Transverse colon (tissue), 4 donors: ENCODE measurements around the gene RASGRP1. TPM values are rescaled to one million over a fixed set of nuclear protein-coding genes. Genes with fewer than 3 reads are reported as not detected.

Experiments
- DNase-seq: peaks from one replicate; pipeline ENCODE4 v3.0.0-alpha.2; 2019
- H3K27ac ChIP-seq, 4 donors: fragments of 200-600 bp; sonication (generic); 2 replicates each; pipeline ENCODE4 v1.5.1; 2016 to 2018; ENCODE audit warnings: inconsistent platforms in 4 of 4
- H3K27me3 ChIP-seq: fragments of 200-600 bp; sonication (generic); 2 replicates; pipeline ENCODE4 v1.5.1; 2017; ENCODE audit warnings: inconsistent platforms
- H3K36me3 ChIP-seq, 4 donors: fragments of 200-600 bp; sonication (generic); 2 replicates each; pipeline ENCODE4 v1.5.1; 2017 to 2019; ENCODE audit warnings: inconsistent platforms in 4 of 4
- H3K4me1 ChIP-seq, 4 donors: fragments of 200-600 bp; sonication (generic); 2 replicates each; pipeline ENCODE4 v1.5.1; 2017 to 2020; ENCODE audit warnings: inconsistent platforms in 4 of 4
- H3K4me3 ChIP-seq, 4 donors: fragments of 200-600 bp; sonication (generic); 1 replicate in 1 of 4; 2 replicates in 3 of 4; pipeline versions ENCODE4 v1.5.1 to v1.6.1; 2017 to 2019; ENCODE audit warnings: inconsistent platforms in 4 of 4
- H3K9me3 ChIP-seq, 2 donors: fragments of 200-600 bp; sonication (generic); 2 replicates each; pipeline ENCODE4 v1.5.1; 2017 to 2019; ENCODE audit warnings: inconsistent platforms in 2 of 2
- EP300 ChIP-seq: sonication (generic); formaldehyde crosslinking; IDR thresholded peaks from one replicate; pipeline ENCODE4 v1.6.1; 2017; ENCODE audit warnings: antibody characterized with exemption, low read depth
- POLR2A ChIP-seq: fragments of 450-650 bp; IDR thresholded peaks from one replicate; pipeline ENCODE4 v1.6.1; 2016; ENCODE audit warnings: antibody characterized with exemption, mild to moderate bottlenecking, moderate library complexity
- POLR2AphosphoS5 ChIP-seq, 3 donors: sonication (generic); formaldehyde crosslinking; IDR thresholded peaks; one replicate each; pipeline ENCODE4 v1.6.1; 2016; ENCODE audit warnings: antibody characterized with exemption in 3 of 3
- WGBS, 2 donors: methylation state at CpG; one replicate each; pipeline ENCODE4 v1.1.5; 2018; ENCODE audit warnings: low coverage in 1 of 2; 5-methylcytosine and 5-hydroxymethylcytosine counted together
- in situ Hi-C, 4 donors: fragments of 200-750 bp; cut with MboI; loops; one replicate each; pipeline versions ENCODE4 v1.15.0 to v1.15.1; 2017; ENCODE audit warnings: low sequenced_read_pairs in 3 of 4, low pct_ligation_motif_present in 1 of 4, low pct_unique_long_range_greater_than_20kb in 1 of 4
- intact Hi-C: fragments of 100-400 bp; cut with DNase I; formaldehyde crosslinking; loops from one replicate; pipeline ENCODE4 v1.15.1; 2023; ENCODE audit warnings: low total_unique reads
- total RNA-seq, 4 donors: library from RNA; depleted of rRNA; stranded (reverse); fragments of >200 nt; gene quantifications; one replicate each; pipeline ENCODE4 v1.1.0, GENCODE V29; 2016
- TF ChIP-seq, protein P1 (sequence below), 5 experiments: fragments of 200-600 bp in 3 of 5; fragments of 450-650 bp in 2 of 5; sonication (generic) in 3 of 5; IDR thresholded peaks; 1 replicate in 2 of 5; 2 replicates in 3 of 5; pipeline ENCODE4 v1.5.1; 2016 to 2017; ENCODE audit warnings: antibody characterized with exemption in 5 of 5, inconsistent platforms in 3 of 5, mild to moderate bottlenecking in 2 of 5, moderate library complexity in 1 of 5

RASGRP1 gene
- total RNA-seq, 4 donors from 2014 or later, result 0.40 to 10.8 (median 2.3) TPM

DNA sequence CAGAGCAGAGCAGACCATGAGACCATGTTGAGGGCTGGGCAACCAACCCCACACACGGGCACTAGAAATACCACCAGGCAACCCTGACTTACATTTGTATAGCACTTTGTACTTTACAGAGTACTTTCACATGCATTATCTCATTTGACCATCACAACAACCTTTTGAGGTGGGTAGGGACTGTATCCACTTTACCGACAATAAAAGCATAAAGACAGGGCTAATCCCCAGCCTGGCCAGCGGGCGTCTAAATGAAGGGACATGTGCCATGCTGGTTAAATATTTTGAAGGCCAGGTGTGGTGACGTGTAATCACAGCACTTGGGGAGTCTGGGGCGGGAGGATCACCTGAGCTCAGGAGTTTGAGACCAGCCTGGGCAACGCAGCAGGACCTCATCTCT is 23.6 kb downstream of the RASGRP1 start:
- no peak overlapping the region for H3K27ac ChIP-seq
- H3K4me3 ChIP-seq, result no peak overlapping the region
- in situ Hi-C loops, result no loop called here
- WGBS, 2 donors, result 58% methylated on average over 7 of the region's 7 CpGs; no CpG with 5 or more reads in 1 of the 2 donors
- no peaks in the 10 kb centered on the region for H3K27me3 ChIP-seq
- H3K9me3 ChIP-seq, result no peaks in the 10 kb centered on the region
- no peaks in the 10 kb centered on the region for H3K36me3 ChIP-seq
- H3K4me1 ChIP-seq, result no peaks in the 10 kb centered on the region
- DNase-seq, result no peak
- TF ChIP-seq POLR2A (no peak), EP300 (no peak), POLR2AphosphoS5 (IDR thresholded peaks at IDR 0.05) (no peak)
- TF ChIP-seq, protein P1, sequence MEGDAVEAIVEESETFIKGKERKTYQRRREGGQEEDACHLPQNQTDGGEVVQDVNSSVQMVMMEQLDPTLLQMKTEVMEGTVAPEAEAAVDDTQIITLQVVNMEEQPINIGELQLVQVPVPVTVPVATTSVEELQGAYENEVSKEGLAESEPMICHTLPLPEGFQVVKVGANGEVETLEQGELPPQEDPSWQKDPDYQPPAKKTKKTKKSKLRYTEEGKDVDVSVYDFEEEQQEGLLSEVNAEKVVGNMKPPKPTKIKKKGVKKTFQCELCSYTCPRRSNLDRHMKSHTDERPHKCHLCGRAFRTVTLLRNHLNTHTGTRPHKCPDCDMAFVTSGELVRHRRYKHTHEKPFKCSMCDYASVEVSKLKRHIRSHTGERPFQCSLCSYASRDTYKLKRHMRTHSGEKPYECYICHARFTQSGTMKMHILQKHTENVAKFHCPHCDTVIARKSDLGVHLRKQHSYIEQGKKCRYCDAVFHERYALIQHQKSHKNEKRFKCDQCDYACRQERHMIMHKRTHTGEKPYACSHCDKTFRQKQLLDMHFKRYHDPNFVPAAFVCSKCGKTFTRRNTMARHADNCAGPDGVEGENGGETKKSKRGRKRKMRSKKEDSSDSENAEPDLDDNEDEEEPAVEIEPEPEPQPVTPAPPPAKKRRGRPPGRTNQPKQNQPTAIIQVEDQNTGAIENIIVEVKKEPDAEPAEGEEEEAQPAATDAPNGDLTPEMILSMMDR (IDR thresholded peaks at IDR 0.05), result no peak
- intact Hi-C loops, result no loop called here

DNA sequence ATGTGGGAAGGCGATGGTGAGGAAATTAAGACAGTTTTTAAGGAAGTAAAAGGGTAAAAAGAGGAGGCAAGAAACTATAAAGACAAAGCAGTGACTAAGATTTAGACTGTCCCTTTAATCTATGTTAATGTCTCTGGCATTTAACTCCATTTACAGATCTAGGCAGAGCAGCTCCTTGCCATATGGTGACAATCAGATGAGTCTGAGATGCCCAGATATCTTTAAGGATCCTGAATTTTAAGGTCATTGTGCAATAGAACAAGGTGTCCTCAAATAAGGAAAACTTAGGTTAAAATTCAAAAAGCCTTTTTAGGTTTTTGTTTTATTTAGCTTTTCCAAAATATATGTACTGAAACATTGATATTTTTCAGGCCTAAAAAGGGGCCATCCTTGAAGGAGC is 24.1 kb downstream of the RASGRP1 start:
- in situ Hi-C loops (no loop called here), intact Hi-C loops (no loop called here)
- Histone ChIP-seq H3K9me3 (no peaks in the 10 kb centered on the region), H3K27ac (no peak overlapping the region), H3K4me1 (no peaks in the 10 kb centered on the region), H3K4me3 (no peak overlapping the region), H3K27me3 (no peaks in the 10 kb centered on the region), H3K36me3 (no peaks in the 10 kb centered on the region)
- TF ChIP-seq POLR2A, result no peak
- TF ChIP-seq, protein P1 (IDR thresholded peaks at IDR 0.05), result no peak
- TF ChIP-seq POLR2AphosphoS5 (IDR thresholded peaks at IDR 0.05), result no peak
- no peak for DNase-seq
- 95 to 100% methylated on average over 1 of the region's 1 CpG for WGBS, 2 donors

DNA sequence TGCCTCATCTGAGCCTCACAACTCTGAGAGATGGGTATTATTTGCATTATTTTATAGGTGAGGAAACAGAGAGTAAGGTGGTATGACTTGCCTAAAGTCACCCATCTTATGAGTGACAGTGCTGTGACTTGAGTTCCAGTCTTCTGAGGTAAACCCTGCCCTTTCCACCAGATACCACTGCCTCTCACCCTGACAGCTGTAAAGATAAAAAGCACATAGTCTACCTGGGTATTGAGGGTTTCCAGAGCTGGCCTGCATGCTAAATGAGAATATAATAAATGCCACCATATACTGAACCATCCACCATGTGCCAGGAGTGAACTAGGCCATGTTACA is 25.6 kb downstream of the RASGRP1 start:
- Histone ChIP-seq H3K4me3 (no peak overlapping the region), H3K9me3 (no peaks in the 10 kb centered on the region), H3K27ac (no peak overlapping the region), H3K36me3 (no peaks in the 10 kb centered on the region), H3K27me3 (no peaks in the 10 kb centered on the region), H3K4me1 (no peaks in the 10 kb centered on the region)
- intact Hi-C loops, result no loop called here
- no peak for DNase-seq
- TF ChIP-seq POLR2A (no peak), EP300 (no peak), POLR2AphosphoS5 (IDR thresholded peaks at IDR 0.05) (no peak)
- TF ChIP-seq, protein P1 (IDR thresholded peaks at IDR 0.05), result no peak
- in situ Hi-C loops, result no loop called here

DNA sequence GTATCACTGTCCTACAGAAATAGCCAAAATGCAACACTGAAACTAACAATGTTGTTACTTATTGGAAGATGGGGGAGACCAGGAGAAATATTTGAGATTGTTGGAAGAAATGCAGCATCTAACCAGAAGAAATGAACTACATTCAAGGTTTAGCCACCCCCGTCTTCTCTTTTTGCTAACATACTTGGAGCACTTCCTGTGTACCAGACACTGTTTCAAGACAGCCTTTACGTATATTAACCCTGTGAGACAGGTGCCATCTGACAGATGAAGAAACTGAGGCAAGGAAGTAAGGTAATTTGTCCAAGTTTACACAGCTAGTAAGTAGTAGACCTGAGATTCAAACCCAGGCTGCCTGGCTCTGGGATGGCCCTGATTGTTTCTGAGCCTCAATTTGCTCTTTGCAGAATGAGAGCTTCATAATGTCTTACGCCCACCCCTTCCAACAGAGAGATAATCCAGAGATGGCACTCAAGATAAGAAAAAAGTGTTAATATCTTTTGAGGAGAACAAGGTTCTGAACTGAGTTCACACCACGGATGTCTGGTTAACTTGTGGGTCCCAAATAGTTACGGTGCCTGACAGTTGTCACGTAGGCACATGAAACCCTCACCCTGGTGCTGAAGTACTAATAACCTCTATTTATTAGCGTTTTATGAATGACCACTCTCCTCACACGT is 26.1 kb downstream of the RASGRP1 start:
- in situ Hi-C loops, result no loop called here
- H3K36me3 ChIP-seq, result no peaks in the 10 kb centered on the region
- no peaks in the 10 kb centered on the region for H3K4me1 ChIP-seq
- no peak for DNase-seq
- H3K4me3 ChIP-seq, result no peak overlapping the region
- intact Hi-C loops, result no loop called here
- H3K27ac ChIP-seq, result no peak overlapping the region
- no peaks in the 10 kb centered on the region for H3K27me3 ChIP-seq
- WGBS, 2 donors, result 88 to 90% methylated on average over 4 to 8 of the region's 8 CpGs
- H3K9me3 ChIP-seq, result no peaks in the 10 kb centered on the region
- TF ChIP-seq, protein P1 (IDR thresholded peaks at IDR 0.05), result no peak
- no peak for TF ChIP-seq POLR2AphosphoS5 (IDR thresholded peaks at IDR 0.05)
